HCT116 (cell line): Measurements from ENCODE around the gene MUC16. TPM values are rescaled to one million over a fixed set of nuclear protein-coding genes. Genes with fewer than 3 reads are reported as not detected.

ENCODE experiments used
- ATAC-seq: fragments of 200-7000 bp; cut with Tn5 transposase; 2 replicates; pipeline ENCODE4 v1.9.1; 2020; ENCODE audit warnings: mild to moderate bottlenecking, moderate library complexity
- BruUV-seq: library from RNA; stranded (reverse); fragments of 400-500 nt; replicated peaks from 2 replicates; lab custom pipeline; 2021; lab: Mats Ljungman, UMichigan
- CTCF ChIA-PET: fragments of 300-600 bp; sonication (Branson Sonifier 250); formaldehyde crosslinking; loops from one replicate; lab custom pipeline; 2021; ENCODE audit warnings: antibody characterized with exemption; lab: Charles Lee
- POLR2A ChIA-PET: fragments of 300-600, 350-600 bp; sonication (Branson Sonifier 250); formaldehyde crosslinking; loops from one replicate; lab custom pipeline; 2021; ENCODE audit warnings: antibody characterized with exemption; lab: Charles Lee
- RAD21 ChIA-PET, 2 experiments: fragments of 300-600 bp; sonication (Branson Sonifier 250); formaldehyde crosslinking; loops; one replicate each; lab custom pipeline; 2023; ENCODE audit warnings: low total read pairs in 2 of 2; ENCODE audit not compliant: uncharacterized antibody in 2 of 2, unreplicated experiment in 2 of 2, low non-redundant PET in 1 of 2; lab: Charles Lee
- DNase-seq: peaks from one replicate; pipeline ENCODE4 v3.0.0-alpha.2; 2010; ENCODE audit warnings: low read depth, low spot score
- H2AFZ ChIP-seq: fragments of 200-600 bp; shearing (Covaris generic), sonication (generic); 2 replicates; pipeline ENCODE4 v1.6.1; 2017; ENCODE audit warnings: low read depth, mixed run types, mixed read lengths, antibody characterized with exemption, low read length; ENCODE audit not compliant: poor library complexity, severe bottlenecking
- H3K27ac ChIP-seq: 2 replicates; pipeline ENCODE4 v1.5.1; 2012; ENCODE audit warnings: low read depth, low read length
- H3K27me3 ChIP-seq: fragments of 200-600 bp; sonication (generic); 2 replicates; pipeline ENCODE4 v1.6.1; 2016; ENCODE audit warnings: mixed run types, low read length, mixed read lengths; ENCODE audit not compliant: insufficient read depth
- H3K36me3 ChIP-seq, 2 experiments: fragments of 200-500 bp in 1 of 2; fragments of 200-600 bp in 1 of 2; sonication (Bioruptor generic) in 1 of 2; sonication (generic) in 1 of 2; 2 replicates each; pipeline versions ENCODE4 v1.5.1 to v1.6.1; 2014 to 2016; ENCODE audit warnings: low read length in 2 of 2, inconsistent platforms in 1 of 2, mixed read lengths in 1 of 2, mixed run types in 1 of 2; ENCODE audit not compliant: insufficient read depth in 2 of 2, control insufficient read depth in 1 of 2
- H3K4me1 ChIP-seq, 2 experiments: fragments of 200-600 bp in 1 of 2; sonication (generic) in 1 of 2; 2 replicates each; pipeline versions ENCODE4 v1.5.1 to v1.6.1; 2012 to 2017; ENCODE audit warnings: low read length in 2 of 2, inconsistent platforms in 1 of 2, mild to moderate bottlenecking in 1 of 2, mixed read lengths in 1 of 2, mixed run types in 1 of 2, moderate library complexity in 1 of 2; ENCODE audit not compliant: insufficient read depth in 2 of 2, control insufficient read depth in 1 of 2
- H3K4me2 ChIP-seq: fragments of 200-600 bp; sonication (generic); 2 replicates; pipeline ENCODE4 v1.6.1; 2017; ENCODE audit warnings: mixed run types, low read length, mixed read lengths
- H3K4me3 ChIP-seq, 2 experiments: fragments of 200-600 bp in 1 of 2; sonication (generic) in 1 of 2; replicated peaks in 1 of 2; 2 replicates each; pipeline ENCODE4 v1.5.1; 2011 to 2016; ENCODE audit warnings: low read length in 2 of 2, control low read depth in 1 of 2, low read depth in 1 of 2, mild to moderate bottlenecking in 1 of 2, mixed read lengths in 1 of 2, mixed run types in 1 of 2
- H3K79me2 ChIP-seq: fragments of 200-600 bp; sonication (generic); 2 replicates; pipeline ENCODE4 v1.6.1; 2017; ENCODE audit warnings: mild to moderate bottlenecking, mixed run types, low read length, moderate library complexity, mixed read lengths; ENCODE audit not compliant: insufficient read depth
- H3K9ac ChIP-seq: fragments of 200-600 bp; sonication (generic); 2 replicates; pipeline ENCODE4 v1.6.1; 2016; ENCODE audit warnings: low read length, mixed read lengths
- H3K9me2 ChIP-seq: fragments of 200-600 bp; sonication (generic), shearing (Covaris generic); 2 replicates; pipeline ENCODE4 v1.6.1; 2017; ENCODE audit warnings: mixed run types, mild to moderate bottlenecking, moderate library complexity; ENCODE audit not compliant: insufficient read depth
- H3K9me3 ChIP-seq, 2 experiments: fragments of 200-500 bp in 1 of 2; fragments of 200-600 bp in 1 of 2; sonication (Bioruptor generic) in 1 of 2; sonication (generic) in 1 of 2; 2 replicates each; pipeline ENCODE4 v1.6.1; 2014 to 2017; ENCODE audit warnings: low read length in 2 of 2, mixed read lengths in 2 of 2, inconsistent platforms in 1 of 2, low read depth in 1 of 2, mild to moderate bottlenecking in 1 of 2, mixed run types in 1 of 2, moderate library complexity in 1 of 2; ENCODE audit not compliant: control insufficient read depth in 1 of 2, insufficient read depth in 1 of 2
- H4K20me1 ChIP-seq: fragments of 200-600 bp; sonication (generic), shearing (Covaris generic); 2 replicates; pipeline ENCODE4 v1.6.1; 2017; ENCODE audit warnings: mixed run types, mild to moderate bottlenecking, moderate library complexity; ENCODE audit not compliant: insufficient read depth
- CTCF ChIP-seq, 3 experiments: fragments of 200-600 bp in 1 of 3; sonication (generic) in 1 of 3; IDR thresholded peaks in 2 of 3; conservative IDR thresholded peaks in 1 of 3; 2 replicates each; pipeline ENCODE4 v1.5.1; 2012 to 2017; ENCODE audit warnings: low read depth in 2 of 3, low read length in 2 of 3, antibody characterized with exemption in 1 of 3, borderline replicate concordance in 1 of 3, control low read depth in 1 of 3, mild to moderate bottlenecking in 1 of 3, mixed read lengths in 1 of 3, mixed run types in 1 of 3, moderate library complexity in 1 of 3; ENCODE audit not compliant: insufficient read depth in 1 of 3
- EGR1 ChIP-seq: IDR thresholded peaks from 2 replicates; pipeline ENCODE4 v1.6.1; 2012; ENCODE audit warnings: low read depth
- ELF1 ChIP-seq: IDR thresholded peaks from 2 replicates; pipeline ENCODE4 v1.6.1; 2012; ENCODE audit warnings: low read depth, borderline replicate concordance
- EZH2 ChIP-seq: fragments of 200-600 bp; sonication (generic); IDR thresholded peaks from 2 replicates; pipeline ENCODE4 v1.6.1; 2017; ENCODE audit warnings: antibody characterized with exemption, mixed run types
- FOSL1 ChIP-seq: IDR thresholded peaks from 2 replicates; pipeline ENCODE4 v1.6.1; 2012; ENCODE audit warnings: low read depth
- JUND ChIP-seq: IDR thresholded peaks from 2 replicates; pipeline ENCODE4 v1.6.1; 2012
- POLR2AphosphoS5 ChIP-seq: IDR thresholded peaks from 2 replicates; pipeline ENCODE4 v1.6.1; 2011; ENCODE audit warnings: mild to moderate bottlenecking, low read depth, low read length, moderate library complexity
- REST ChIP-seq: IDR thresholded peaks from 2 replicates; pipeline ENCODE4 v1.6.1; 2012; ENCODE audit warnings: low read depth
- SIN3A ChIP-seq: IDR thresholded peaks from 2 replicates; pipeline ENCODE4 v1.6.1; 2012; ENCODE audit warnings: low read depth
- YY1 ChIP-seq: IDR thresholded peaks from 2 replicates; pipeline ENCODE4 v1.6.1; 2011; ENCODE audit warnings: low read length, low read depth, moderate library complexity, mild to moderate bottlenecking; ENCODE audit not compliant: insufficient replicate concordance; ENCODE audit errors: extremely low read depth
- ZBTB33 ChIP-seq: IDR thresholded peaks from 2 replicates; pipeline ENCODE4 v1.6.1; 2011; ENCODE audit warnings: mild to moderate bottlenecking, low read length, moderate library complexity; ENCODE audit not compliant: insufficient replicate concordance; ENCODE audit errors: extremely low read depth
- ZFX ChIP-seq: fragments of 450-650 bp; IDR thresholded peaks from 2 replicates; pipeline ENCODE4 v1.6.1; 2017
- intact Hi-C: fragments of 100-400 bp; cut with micrococcal nuclease; formaldehyde crosslinking; loops from 2 replicates; pipeline ENCODE4 v1.10.0; 2022
- total RNA-seq: library from RNA; stranded (reverse); gene quantifications from one replicate; pipeline ENCODE4 v1.2.1, GENCODE V29; 2021; ENCODE audit not compliant: unreplicated experiment

The MUC16 gene
- total RNA-seq, 1 experiment from 2014 or later = 0.12 TPM

- no peak for TF ChIP-seq ZBTB33
- no peak for TF ChIP-seq CTCF (IDR thresholded peaks at IDR 0.05 in 2 of 3, conservative IDR thresholded peaks at IDR 0.05 in 1 of 3; ENCODE audit: borderline replicate concordance in 1 of 3, insufficient read depth in 1 of 3, low read depth in 2 of 3, low read length in 2 of 3)
- no peak for TF ChIP-seq SIN3A
- TF ChIP-seq EGR1 = no peak
- TF ChIP-seq FOSL1 = no peak
- TF ChIP-seq, all 23 proteins: peak for 0
These were observed 48.9 kb upstream of the MUC16 start (continued) for GRCh38 chr19:9058905-9059667.

- intact Hi-C loops = no loop called here
- no peak for DNase-seq
- no peaks in the 10 kb centered on the region for H3K27me3 ChIP-seq
- no peak overlapping the region for H3K27ac ChIP-seq
- no peak for ATAC-seq
- BruUV-seq = no TSS peak
- H3K79me2 ChIP-seq = no peaks in the 10 kb centered on the region
- no peak overlapping the region for H3K4me2 ChIP-seq
- ChIA-PET RAD21 (no interaction called here), POLR2A (no interaction called here), CTCF (no interaction called here)
- no peak overlapping the region for H3K9ac ChIP-seq
- H3K4me1 ChIP-seq = peaks cover 26 to 31% of the 10 kb centered on the region in 2 experiments
- H3K36me3 ChIP-seq = no peaks in the 10 kb centered on the region
- no peaks in the 10 kb centered on the region for H4K20me1 ChIP-seq
- H3K4me3 ChIP-seq = no peak overlapping the region
- no peak overlapping the region for H2AFZ ChIP-seq
- no peaks in the 10 kb centered on the region for H3K9me3 ChIP-seq
- H3K9me2 ChIP-seq = no peaks in the 10 kb centered on the region
- TF ChIP-seq JUND (no peak), ZBTB33 (no peak), YY1 (no peak), ZFX (no peak), ELF1 (no peak), POLR2AphosphoS5 (no peak), EGR1 (no peak), REST (no peak), SIN3A (no peak), EZH2 (no peak)
These were observed 47.5 kb upstream of the MUC16 start for GRCh38 chr19:9057505-9058258.
